Thyroid gland (tissue), 4 donors: ENCODE measurements around the gene KIF17. TPM values are rescaled to one million over a fixed set of nuclear protein-coding genes. Genes with fewer than 3 reads are reported as not detected.

ENCODE experiments used
- DNase-seq, 2 donors: peaks; one replicate each; pipeline ENCODE4 v3.0.0-alpha.2; 2019
- H3K27ac ChIP-seq, 3 donors: fragments of 200-600 bp; sonication (generic); 1 replicate in 2 of 3; 2 replicates in 1 of 3; pipeline ENCODE4 v1.5.1; 2016 to 2019; ENCODE audit warnings: mild to moderate bottlenecking in 1 of 3, moderate library complexity in 1 of 3
- H3K27me3 ChIP-seq: fragments of 200-600 bp; sonication (generic); one replicate; pipeline ENCODE4 v1.5.1; 2019
- H3K36me3 ChIP-seq, 2 donors: fragments of 200-600 bp; sonication (generic); one replicate each; pipeline ENCODE4 v1.5.1; 2016 to 2019
- H3K4me1 ChIP-seq, 2 donors: fragments of 200-600 bp; sonication (generic); one replicate each; pipeline ENCODE4 v1.5.1; 2017 to 2019
- H3K4me3 ChIP-seq, 3 donors: fragments of 200-600 bp; sonication (generic); replicated peaks in 1 of 3; 1 replicate in 2 of 3; 2 replicates in 1 of 3; pipeline ENCODE4 v1.5.1; 2016; ENCODE audit warnings: mild to moderate bottlenecking in 1 of 3
- H3K9me3 ChIP-seq: fragments of 200-600 bp; sonication (generic); one replicate; pipeline ENCODE4 v1.5.1; 2017
- CTCF ChIP-seq, 6 experiments: fragments of 200-600 bp in 3 of 6; fragments of 450-650 bp in 3 of 6; sonication (generic) in 3 of 6; IDR thresholded peaks; one replicate each; pipeline ENCODE4 v1.5.1; 2016 to 2019; ENCODE audit warnings: antibody characterized with exemption in 6 of 6, mild to moderate bottlenecking in 2 of 6, inconsistent platforms in 1 of 6, moderate library complexity in 1 of 6
- POLR2A ChIP-seq, 2 donors: fragments of 450-650 bp; IDR thresholded peaks; one replicate each; pipeline ENCODE4 v1.6.1; 2017; ENCODE audit warnings: antibody characterized with exemption in 2 of 2, mild to moderate bottlenecking in 2 of 2, moderate library complexity in 1 of 2
- WGBS, 2 donors: methylation state at CpG; one replicate each; pipeline ENCODE4 v1.1.5; 2017; 5-methylcytosine and 5-hydroxymethylcytosine counted together
- intact Hi-C: fragments of 100-400 bp; cut with DNase I; formaldehyde crosslinking; loops from one replicate; pipeline ENCODE4 v1.15.1; 2023
- total RNA-seq, 4 donors: library from RNA; depleted of rRNA; stranded (reverse); fragments of >200 nt; gene quantifications; one replicate each; pipeline ENCODE4 v1.2.3, GENCODE V29; 2016

The KIF17 gene
- total RNA-seq, 4 donors from 2014 or later: 7.5 to 11.5 (median 8.6) TPM

- no peak for DNase-seq
- Histone ChIP-seq H3K4me3 (peak overlapping the region in 1 of 3 donors; percentile 47), H3K27ac (peak overlapping the region; percentile 50 to 93 (median 90)), H3K9me3 (no peaks in the 10 kb centered on the region), H3K27me3 (no peaks in the 10 kb centered on the region), H3K4me1 (peaks cover 17 to 21% of the 10 kb centered on the region in 2 donors), H3K36me3 (no peaks in the 10 kb centered on the region)
- intact Hi-C loops: no loop called here
- WGBS, 2 donors: 22 to 34% methylated on average over 7 of the region's 7 CpGs
- TF ChIP-seq CTCF (IDR thresholded peaks at IDR 0.05): no peak
- no peak for TF ChIP-seq POLR2A (IDR thresholded peaks at IDR 0.05)
Measured at GRCh38 chr1:20733360-20733975, 15.7 kb upstream of the KIF17 start.

GRCh38 chr1:20732588-20733359 lies 15.0 kb upstream of the KIF17 start, which contains the start of gene SH2D5:
Gene SH2D5 (minus strand): TSS chr1:20732703. CDS start chr1:20728044, 4,659 bp downstream.
- intact Hi-C loops: no loop called here
- Histone ChIP-seq H3K27me3 (no peaks in the 10 kb centered on the region), H3K4me3 (peak within 1 kb of the TSS in 2 of 3 donors; percentile 3 to 47), H3K9me3 (no peaks in the 10 kb centered on the region), H3K4me1 (peaks cover 17 to 21% of the 10 kb centered on the region in 2 donors), H3K27ac (peak within 1 kb of the TSS; percentile 50 to 93 (median 90)), H3K36me3 (no peaks in the 10 kb centered on the region)
- TF ChIP-seq POLR2A (IDR thresholded peaks at IDR 0.05): peak in 1 of 2 donors; percentile 58
- peak in 5 of 6 experiments; percentile 23 to 49 (median 46) for TF ChIP-seq CTCF (IDR thresholded peaks at IDR 0.05)
- 0 to 3% methylated on average over 16 of the region's 38 CpGs for WGBS, 2 donors
- peak; percentile 92 to 93 for DNase-seq

GRCh38 chr1:20732071-20732587 lies 14.3 kb upstream of the KIF17 start:
- intact Hi-C loops: no loop called here
- Histone ChIP-seq H3K4me1 (peaks cover 17 to 21% of the 10 kb centered on the region in 2 donors), H3K36me3 (no peaks in the 10 kb centered on the region), H3K27me3 (no peaks in the 10 kb centered on the region), H3K27ac (peak overlapping the region in 2 of 3 donors; percentile 90 to 93), H3K4me3 (peak overlapping the region in 2 of 3 donors; percentile 3 to 47), H3K9me3 (no peaks in the 10 kb centered on the region)
- TF ChIP-seq POLR2A (IDR thresholded peaks at IDR 0.05) (peak in 1 of 2 donors; percentile 9), CTCF (IDR thresholded peaks at IDR 0.05) (no peak)
- peak; percentile 63 to 75 for DNase-seq
- WGBS, 2 donors: 2 to 3% methylated on average over 6 to 15 of the region's 55 CpGs

GRCh38 chr1:20731057-20731991 lies 13.5 kb upstream of the KIF17 start:
- Histone ChIP-seq H3K27ac (no peak overlapping the region), H3K4me3 (peak overlapping the region in 2 of 3 donors; percentile 3 to 47), H3K9me3 (no peaks in the 10 kb centered on the region), H3K36me3 (no peaks in the 10 kb centered on the region), H3K4me1 (peaks cover 17 to 21% of the 10 kb centered on the region in 2 donors), H3K27me3 (no peaks in the 10 kb centered on the region)
- no peak for TF ChIP-seq POLR2A (IDR thresholded peaks at IDR 0.05)
- no peak for TF ChIP-seq CTCF (IDR thresholded peaks at IDR 0.05)
- WGBS, 2 donors: 33 to 44% methylated on average over 12 to 22 of the region's 62 CpGs
- DNase-seq: no peak
- intact Hi-C loops: no loop called here
